HAP-1 (cell line): ENCODE results near the gene NMNAT3.

Source experiments
- DNase-seq, 2 experiments: peaks; one replicate each; pipeline ENCODE4 v3.0.0-alpha.2; 2016 to 2020; ENCODE audit warnings: low spot score in 2 of 2
- H3K27me3 ChIP-seq: fragments of 250-450 bp; sonication (Bioruptor Pico); 2 replicates; pipeline ENCODE4 v1.5.1; 2020; ENCODE audit warnings: low read depth, mild to moderate bottlenecking, moderate library complexity
- H3K36me3 ChIP-seq: fragments of 250-450 bp; sonication (Bioruptor Pico); replicated peaks from 2 replicates; pipeline ENCODE4 v1.5.1; 2020; ENCODE audit warnings: mild to moderate bottlenecking
- H3K4me1 ChIP-seq: fragments of 250-450 bp; sonication (Bioruptor Pico); 2 replicates; pipeline ENCODE4 v1.5.1; 2020; ENCODE audit warnings: mild to moderate bottlenecking
- H3K4me3 ChIP-seq: fragments of 250-450 bp; sonication (Bioruptor Pico); 2 replicates; pipeline ENCODE4 v1.5.1; 2020; ENCODE audit warnings: mild to moderate bottlenecking, moderate library complexity
- H3K9me3 ChIP-seq: fragments of 250-450 bp; sonication (Bioruptor Pico); 2 replicates; pipeline ENCODE4 v1.5.1; 2020; ENCODE audit warnings: mild to moderate bottlenecking, moderate library complexity
- in situ Hi-C: fragments of 300-500 bp; cut with MboI; formaldehyde crosslinking; loops from 3 replicates; pipeline ENCODE4 v1.14.3; 2020; ENCODE audit warnings: low sequenced_read_pairs, inconsistent platforms, mixed read lengths

NMNAT3 gene

DNA sequence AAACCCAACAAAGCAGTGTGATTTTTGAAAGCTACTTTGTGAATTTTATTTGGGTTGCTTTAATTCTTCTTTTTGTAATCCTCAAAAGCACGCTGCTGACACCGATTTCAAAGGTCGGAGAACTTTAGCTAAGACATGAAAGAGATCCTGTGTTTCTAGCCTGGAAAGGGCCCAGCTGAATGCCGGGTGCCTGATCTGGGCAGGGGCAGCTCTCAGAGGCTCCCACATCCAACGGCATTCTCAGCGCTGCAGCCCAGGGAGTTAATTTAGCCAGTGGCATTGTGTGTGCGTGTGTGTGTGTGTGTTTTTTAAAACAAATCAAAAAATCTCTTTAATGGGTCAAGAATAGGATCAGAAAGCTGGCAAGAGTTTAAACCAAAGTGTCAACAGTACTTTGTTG is 144.8 kb downstream of the NMNAT3 start:
- H3K4me3 ChIP-seq: no peak overlapping the region
- no peaks in the 10 kb centered on the region for H3K27me3 ChIP-seq
- no peaks in the 10 kb centered on the region for H3K36me3 ChIP-seq
- DNase-seq: peak in 1 of 2 experiments; percentile 72
- in situ Hi-C loops: no loop called here
- no peaks in the 10 kb centered on the region for H3K9me3 ChIP-seq
- H3K4me1 ChIP-seq: peaks cover 33% of the 10 kb centered on the region

DNA sequence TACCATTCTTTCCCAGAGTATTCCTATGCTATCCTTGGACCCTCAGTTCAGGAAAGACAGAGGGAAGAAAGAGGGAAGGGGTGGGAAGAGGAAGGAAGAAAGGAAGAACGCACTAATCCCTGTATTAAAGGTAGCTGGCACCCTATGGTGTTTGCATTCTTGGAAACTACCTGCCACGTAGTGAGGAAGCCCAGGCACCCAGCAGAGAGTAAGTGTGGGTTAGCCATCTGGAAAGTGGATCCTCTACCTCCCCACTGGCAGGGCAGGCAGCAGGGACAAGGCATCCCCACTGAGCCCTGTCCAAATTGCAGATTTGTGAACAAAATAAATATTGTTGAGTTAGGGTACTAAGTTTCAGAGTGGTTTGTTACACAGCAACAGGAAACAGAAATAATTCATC is 147.1 kb downstream of the NMNAT3 start:
- Histone ChIP-seq H3K4me1 (peaks cover 30% of the 10 kb centered on the region), H3K9me3 (no peaks in the 10 kb centered on the region), H3K4me3 (no peak overlapping the region), H3K36me3 (no peaks in the 10 kb centered on the region), H3K27me3 (no peaks in the 10 kb centered on the region)
- in situ Hi-C loops: no loop called here
- DNase-seq: no peak

DNA sequence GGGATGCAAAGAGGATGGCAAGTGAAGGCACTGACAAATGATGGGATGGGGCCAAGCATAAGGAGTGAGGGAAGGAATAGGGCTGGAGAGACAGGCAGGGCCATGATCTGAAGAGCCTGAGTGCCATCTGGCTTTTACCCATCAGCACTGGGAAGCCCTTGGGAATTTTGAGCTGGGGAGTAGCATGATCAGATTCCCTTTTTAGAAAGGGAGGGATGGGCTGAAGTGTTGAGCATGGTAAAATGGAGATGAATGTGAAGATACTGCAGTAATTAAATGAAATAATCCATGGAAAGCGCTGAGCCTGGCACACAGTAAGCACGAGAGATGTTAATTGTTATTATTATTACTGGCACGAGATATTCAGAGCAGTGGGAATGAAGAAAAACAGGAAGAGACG is 148.1 kb downstream of the NMNAT3 start:
- DNase-seq: no peak
- in situ Hi-C loops: no loop called here
- Histone ChIP-seq H3K4me1 (peaks cover 21% of the 10 kb centered on the region), H3K27me3 (no peaks in the 10 kb centered on the region), H3K36me3 (no peaks in the 10 kb centered on the region), H3K9me3 (no peaks in the 10 kb centered on the region), H3K4me3 (no peak overlapping the region)

DNA sequence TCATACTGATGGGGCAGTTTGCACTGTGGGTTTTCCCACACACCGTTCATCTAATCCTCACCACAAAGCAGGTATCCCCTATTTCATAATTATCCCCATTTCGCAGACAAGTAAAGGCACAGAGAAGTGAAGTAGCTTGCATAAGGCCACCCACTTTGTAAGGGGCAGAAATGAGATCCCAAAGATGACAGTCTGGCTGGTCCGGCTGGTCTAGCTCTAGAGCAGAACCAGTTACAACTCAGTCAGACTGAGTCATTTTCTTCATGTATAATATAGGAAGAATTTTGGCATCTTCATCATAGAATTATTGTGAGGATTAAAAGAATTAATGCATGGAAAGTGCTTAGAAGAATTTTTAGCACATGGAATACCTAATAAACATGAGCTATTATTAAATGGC is 148.8 kb downstream of the NMNAT3 start:
- Histone ChIP-seq H3K27me3 (no peaks in the 10 kb centered on the region), H3K4me3 (no peak overlapping the region), H3K9me3 (no peaks in the 10 kb centered on the region), H3K36me3 (no peaks in the 10 kb centered on the region), H3K4me1 (peaks cover 14% of the 10 kb centered on the region)
- no peak for DNase-seq
- in situ Hi-C loops: no loop called here

- no peaks in the 10 kb centered on the region for H3K27me3 ChIP-seq
- no peak overlapping the region for H3K4me3 ChIP-seq
- no peaks in the 10 kb centered on the region for H3K36me3 ChIP-seq
- DNase-seq: no peak
- in situ Hi-C loops: no loop called here
- H3K4me1 ChIP-seq: peaks cover 8% of the 10 kb centered on the region
- H3K9me3 ChIP-seq: no peaks in the 10 kb centered on the region
Observed at GRCh38 chr3:139528281-139528680, 149.5 kb downstream of the NMNAT3 start.

GRCh38 chr3:139527265-139527664 is 150.5 kb downstream of the NMNAT3 start:
- in situ Hi-C loops: no loop called here
- Histone ChIP-seq H3K9me3 (no peaks in the 10 kb centered on the region), H3K4me3 (no peak overlapping the region), H3K27me3 (no peaks in the 10 kb centered on the region), H3K36me3 (no peaks in the 10 kb centered on the region), H3K4me1 (peaks cover 2% of the 10 kb centered on the region)
- DNase-seq: no peak

- no peak for DNase-seq
- Histone ChIP-seq H3K27me3 (no peaks in the 10 kb centered on the region), H3K4me3 (no peak overlapping the region), H3K36me3 (no peaks in the 10 kb centered on the region), H3K9me3 (no peaks in the 10 kb centered on the region), H3K4me1 (no peaks in the 10 kb centered on the region)
- in situ Hi-C loops: no loop called here
Observed at GRCh38 chr3:139526146-139526545, 151.6 kb downstream of the NMNAT3 start.

DNA sequence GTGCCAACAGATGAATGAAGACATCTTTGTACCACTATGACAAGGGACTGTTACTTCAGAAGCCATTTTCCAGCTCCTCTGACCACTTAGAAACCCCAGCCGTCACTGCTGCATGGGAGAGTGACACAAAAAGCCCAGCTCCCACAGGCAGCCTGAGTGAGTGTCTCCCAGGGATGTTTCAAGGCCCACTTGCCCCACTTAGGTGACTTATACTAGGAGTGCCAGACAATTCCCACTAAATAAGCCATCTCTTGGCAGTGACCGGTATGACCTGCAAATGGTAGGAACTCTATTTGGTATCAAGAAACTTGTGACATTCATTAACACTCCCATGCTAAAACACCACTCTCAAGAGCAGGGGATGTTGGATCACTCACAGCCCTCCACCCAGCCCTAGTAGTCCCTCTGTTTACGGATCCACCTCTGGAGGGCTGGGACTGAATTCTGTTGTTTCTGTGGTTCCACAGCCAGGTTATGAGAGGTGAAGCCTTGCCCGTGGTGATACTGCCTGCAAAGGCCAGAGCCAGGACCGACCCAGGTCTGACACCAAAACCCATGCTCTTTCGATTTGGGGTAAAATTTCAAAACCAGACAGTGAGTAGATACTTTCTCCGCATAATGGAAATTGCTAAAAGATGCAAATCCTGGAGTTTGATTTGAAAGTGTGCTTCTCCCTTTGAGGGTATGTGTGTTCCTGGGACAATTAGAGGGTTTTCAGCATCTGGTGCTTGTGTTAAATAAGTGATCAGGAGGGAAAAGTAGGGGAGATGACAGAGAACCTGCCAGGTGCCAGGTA is 152.7 kb downstream of the NMNAT3 start:
- in situ Hi-C loops: no loop called here
- no peaks in the 10 kb centered on the region for H3K4me1 ChIP-seq
- no peak for DNase-seq
- no peaks in the 10 kb centered on the region for H3K36me3 ChIP-seq
- no peaks in the 10 kb centered on the region for H3K27me3 ChIP-seq
- no peaks in the 10 kb centered on the region for H3K9me3 ChIP-seq
- H3K4me3 ChIP-seq: no peak overlapping the region

GRCh38 chr3:139523718-139524117 is 154.1 kb downstream of the NMNAT3 start:
- Histone ChIP-seq H3K36me3 (no peaks in the 10 kb centered on the region), H3K27me3 (no peaks in the 10 kb centered on the region), H3K4me1 (no peaks in the 10 kb centered on the region), H3K9me3 (no peaks in the 10 kb centered on the region), H3K4me3 (no peak overlapping the region)
- in situ Hi-C loops: no loop called here
- no peak for DNase-seq

GRCh38 chr3:139523166-139523565 is 154.6 kb downstream of the NMNAT3 start:
- no peaks in the 10 kb centered on the region for H3K9me3 ChIP-seq
- no peak for DNase-seq
- H3K27me3 ChIP-seq: no peaks in the 10 kb centered on the region
- H3K4me3 ChIP-seq: no peak overlapping the region
- no peaks in the 10 kb centered on the region for H3K36me3 ChIP-seq
- in situ Hi-C loops: no loop called here
- no peaks in the 10 kb centered on the region for H3K4me1 ChIP-seq

GRCh38 chr3:139522421-139522820 is 155.4 kb downstream of the NMNAT3 start:
- no peak for DNase-seq

DNA sequence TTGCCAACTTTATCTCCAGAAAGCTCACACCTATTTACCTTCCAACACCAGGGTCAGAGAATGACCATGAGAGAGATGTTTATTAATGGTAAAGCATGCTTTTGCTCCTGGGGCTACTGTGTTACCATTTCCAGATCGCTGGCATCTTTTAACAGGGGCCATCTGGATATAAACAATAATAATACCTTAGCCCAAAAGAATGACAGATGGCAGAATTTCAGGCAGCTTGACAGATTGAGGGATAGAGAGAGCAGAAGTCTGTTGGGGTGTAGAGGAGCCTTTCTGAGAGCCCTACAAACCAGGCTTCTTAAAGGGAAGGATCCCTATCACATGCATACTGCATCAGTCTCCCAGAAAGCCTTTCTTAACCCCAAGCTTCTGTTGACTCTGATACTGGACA is 156.0 kb downstream of the NMNAT3 start:
- in situ Hi-C loops: no loop called here
- Histone ChIP-seq H3K9me3 (no peaks in the 10 kb centered on the region), H3K4me3 (no peak overlapping the region), H3K36me3 (no peaks in the 10 kb centered on the region), H3K4me1 (no peaks in the 10 kb centered on the region), H3K27me3 (no peaks in the 10 kb centered on the region)
- no peak for DNase-seq

More at GRCh38 chr3:139522421-139522820, 155.4 kb downstream of the NMNAT3 start:
- Histone ChIP-seq H3K36me3 (no peaks in the 10 kb centered on the region), H3K27me3 (no peaks in the 10 kb centered on the region), H3K9me3 (no peaks in the 10 kb centered on the region), H3K4me1 (no peaks in the 10 kb centered on the region), H3K4me3 (no peak overlapping the region)
- in situ Hi-C loops: no loop called here

GRCh38 chr3:139521144-139521543 is 156.6 kb downstream of the NMNAT3 start:
- H3K4me3 ChIP-seq: no peak overlapping the region
- in situ Hi-C loops: no loop called here
- H3K4me1 ChIP-seq: no peaks in the 10 kb centered on the region
- no peaks in the 10 kb centered on the region for H3K27me3 ChIP-seq
- H3K36me3 ChIP-seq: no peaks in the 10 kb centered on the region
- no peak for DNase-seq
- H3K9me3 ChIP-seq: no peaks in the 10 kb centered on the region

DNA sequence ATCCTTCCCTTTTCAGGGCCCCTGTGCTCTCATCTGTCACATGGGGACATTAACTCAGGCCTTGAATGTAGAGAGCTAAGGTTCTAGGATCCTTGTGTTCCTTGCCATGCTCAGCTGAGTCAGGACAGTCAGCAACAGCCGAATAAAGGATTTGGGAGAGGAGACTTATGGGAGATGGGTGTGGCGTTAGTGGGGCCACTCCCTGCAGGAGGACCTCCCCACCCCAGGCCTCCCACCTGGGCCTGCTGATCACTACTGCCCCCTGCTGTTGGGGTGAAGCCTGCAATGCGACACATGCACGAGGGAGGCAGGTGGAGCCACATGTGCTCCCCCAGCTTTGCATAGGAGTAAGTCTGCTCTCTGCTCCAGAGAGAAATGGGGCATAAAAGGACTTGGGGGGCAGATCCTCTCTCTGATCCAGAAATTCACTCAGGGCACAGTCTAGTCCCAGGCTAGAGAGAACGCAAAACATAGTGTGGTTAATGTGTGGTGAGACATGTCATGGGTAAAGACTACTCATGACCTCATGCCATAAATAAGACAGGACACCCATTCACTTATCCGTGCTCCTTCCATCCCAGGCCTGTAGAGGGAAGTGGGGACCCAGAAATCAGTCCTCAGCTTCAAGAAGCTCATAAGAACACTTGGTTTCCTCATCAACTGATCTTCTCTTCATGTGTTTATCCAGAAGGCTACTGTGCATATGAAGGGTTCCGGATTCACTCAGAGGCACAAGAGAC is 157.6 kb downstream of the NMNAT3 start:
- DNase-seq: peak in 1 of 2 experiments; percentile 73
- in situ Hi-C loops: no loop called here
- H3K36me3 ChIP-seq: no peaks in the 10 kb centered on the region
- no peaks in the 10 kb centered on the region for H3K27me3 ChIP-seq
- no peak overlapping the region for H3K4me3 ChIP-seq
- H3K9me3 ChIP-seq: no peaks in the 10 kb centered on the region
- H3K4me1 ChIP-seq: no peaks in the 10 kb centered on the region
